ENCODE data around the gene VSTM2A. TPM values are rescaled to one million over a fixed set of nuclear protein-coding genes. Genes with fewer than 3 reads are reported as not detected.

The VSTM2A gene
- total RNA-seq, 1 experiment from 2014 or later, result not detected

- no peak overlapping the region for H3K9ac ChIP-seq (ENCODE audit: low read length)
- ATAC-seq, result no peak
- ChIA-PET CTCF (no interaction called here), POLR2A (ENCODE audit: unreplicated experiment) (no interaction called here)
- H3K79me2 ChIP-seq (ENCODE audit: low read length), result no peaks in the 10 kb centered on the region
- intact Hi-C loops (cut with micrococcal nuclease), result no loop called here
- no peaks in the 10 kb centered on the region for H3K4me1 ChIP-seq (ENCODE audit: insufficient read depth, low read length)
- peaks cover 23% of the 10 kb centered on the region for H3K27me3 ChIP-seq (ENCODE audit: low read length)
- no peaks in the 10 kb centered on the region for H3F3A ChIP-seq (ENCODE audit: low read length, unreplicated experiment)
- no peaks in the 10 kb centered on the region for H3K9me2 ChIP-seq (replicated peaks; ENCODE audit: low read length)
- H3K36me3 ChIP-seq (ENCODE audit: low read depth, low read length), result no peaks in the 10 kb centered on the region
- H3K4me2 ChIP-seq (ENCODE audit: low read length), result no peak overlapping the region
- H2AFZ ChIP-seq (ENCODE audit: low read length), result no peak overlapping the region
- H3K27ac ChIP-seq (ENCODE audit: low read length), result no peak overlapping the region
- H4K20me1 ChIP-seq (ENCODE audit: low read length), result no peaks in the 10 kb centered on the region
- no TSS peak for BruUV-seq (replicated peaks)
- H3K4me3 ChIP-seq (ENCODE audit: low read length), result no peak overlapping the region
- no peak for TF ChIP-seq EZH2phosphoT487 (IDR thresholded peaks at IDR 0.05; ENCODE audit: borderline replicate concordance, low read length)
- no peak for TF ChIP-seq EZH2 (IDR thresholded peaks at IDR 0.05; ENCODE audit: low read length, unreplicated experiment)
- H3K9me3 ChIP-seq (ENCODE audit: low read length), result no peaks in the 10 kb centered on the region
- no peak for DNase-seq
These were observed 4.1 kb upstream of the VSTM2A start for GRCh38 chr7:54538122-54538521.

GRCh38 chr7:54543051-54543488, 895 bp downstream of the VSTM2A start:
- no peaks in the 10 kb centered on the region for H3K4me1 ChIP-seq (ENCODE audit: insufficient read depth, low read length)
- DNase-seq (peak; percentile 31), ATAC-seq (peak; percentile 28; the same call in 1 of the 2 replicates)
- no peaks in the 10 kb centered on the region for H3K79me2 ChIP-seq (ENCODE audit: low read length)
- H2AFZ ChIP-seq (ENCODE audit: low read length), result no peak overlapping the region
- TF ChIP-seq EZH2 (IDR thresholded peaks at IDR 0.05; ENCODE audit: low read length, unreplicated experiment) (no peak), CTCF (conservative IDR thresholded peaks at IDR 0.05; ENCODE audit: low read depth, low read length) (no peak), EZH2phosphoT487 (IDR thresholded peaks at IDR 0.05; ENCODE audit: borderline replicate concordance, low read length) (no peak)
- H3K9me3 ChIP-seq (ENCODE audit: low read length), result no peaks in the 10 kb centered on the region
- ChIA-PET CTCF (no interaction called here), POLR2A (ENCODE audit: unreplicated experiment) (no interaction called here)
- no peaks in the 10 kb centered on the region for H4K20me1 ChIP-seq (ENCODE audit: low read length)
- no TSS peak for BruUV-seq (replicated peaks)
- intact Hi-C loops (cut with micrococcal nuclease), result no loop called here
- H3K9ac ChIP-seq (ENCODE audit: low read length), result no peak overlapping the region
- no peaks in the 10 kb centered on the region for H3K36me3 ChIP-seq (ENCODE audit: low read depth, low read length)
- no peak overlapping the region for H3K4me2 ChIP-seq (ENCODE audit: low read length)
- H3K27ac ChIP-seq (ENCODE audit: low read length), result no peak overlapping the region
- H3K9me2 ChIP-seq (replicated peaks; ENCODE audit: low read length), result no peaks in the 10 kb centered on the region
- no peaks in the 10 kb centered on the region for H3F3A ChIP-seq (ENCODE audit: low read length, unreplicated experiment)
- H3K4me3 ChIP-seq (ENCODE audit: low read length), result no peak overlapping the region
- peaks cover 68% of the 10 kb centered on the region for H3K27me3 ChIP-seq (ENCODE audit: low read length)

DNA sequence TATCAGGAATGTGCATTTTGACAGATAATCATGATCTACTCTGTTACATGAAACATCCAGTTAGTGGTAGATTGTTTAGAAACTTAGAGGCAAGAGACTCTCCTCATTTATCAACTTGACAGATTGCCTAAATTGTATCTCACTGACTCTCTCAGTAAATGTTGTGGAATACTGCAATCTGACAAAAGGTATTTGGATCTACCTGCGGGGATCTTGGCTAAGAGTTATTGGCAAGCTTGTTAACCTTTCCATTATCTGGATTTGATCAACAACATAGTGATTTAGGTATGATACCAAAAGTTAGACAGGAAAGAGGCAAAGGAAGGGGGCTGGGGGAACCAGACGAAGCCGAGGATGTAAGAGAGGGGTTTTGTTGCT, 2.0 kb downstream of the VSTM2A start:
- intact Hi-C loops (cut with micrococcal nuclease), result no loop called here
- no peaks in the 10 kb centered on the region for H3K9me2 ChIP-seq (replicated peaks; ENCODE audit: low read length)
- H3K27ac ChIP-seq (ENCODE audit: low read length), result no peak overlapping the region
- H3K4me1 ChIP-seq (ENCODE audit: insufficient read depth, low read length), result no peaks in the 10 kb centered on the region
- no peaks in the 10 kb centered on the region for H3K79me2 ChIP-seq (ENCODE audit: low read length)
- CTCF ChIA-PET, result no interaction called here
- peaks cover 68% of the 10 kb centered on the region for H3K27me3 ChIP-seq (ENCODE audit: low read length)
- H3F3A ChIP-seq (ENCODE audit: low read length, unreplicated experiment), result no peaks in the 10 kb centered on the region
- POLR2A ChIA-PET (ENCODE audit: unreplicated experiment), result no interaction called here
- H3K9ac ChIP-seq (ENCODE audit: low read length), result no peak overlapping the region
- no peak overlapping the region for H3K4me3 ChIP-seq (ENCODE audit: low read length)
- H4K20me1 ChIP-seq (ENCODE audit: low read length), result no peaks in the 10 kb centered on the region
- H3K4me2 ChIP-seq (ENCODE audit: low read length), result no peak overlapping the region
- BruUV-seq (replicated peaks), result no TSS peak
- no peak overlapping the region for H2AFZ ChIP-seq (ENCODE audit: low read length)
- H3K36me3 ChIP-seq (ENCODE audit: low read depth, low read length), result no peaks in the 10 kb centered on the region
- ATAC-seq, result no peak
- no peak for TF ChIP-seq EZH2phosphoT487 (IDR thresholded peaks at IDR 0.05; ENCODE audit: borderline replicate concordance, low read length)
- no peak for TF ChIP-seq EZH2 (IDR thresholded peaks at IDR 0.05; ENCODE audit: low read length, unreplicated experiment)
- no peak for TF ChIP-seq CTCF (conservative IDR thresholded peaks at IDR 0.05; ENCODE audit: low read depth, low read length)
- no peaks in the 10 kb centered on the region for H3K9me3 ChIP-seq (ENCODE audit: low read length)
- no peak for DNase-seq
